HG02840 (cell line): Measurements from ENCODE around the gene UGT1A10.
"Not testable (repeated sequence)": the region's sequence is repeated elsewhere in the genome, so short reads cannot be mapped to it uniquely, and the experiment has no call there.

Experiments used
- ATAC-seq: cut with Tn5 transposase; IDR thresholded peaks from one replicate; pipeline ENCODE4 v1.9.1; 2021; ENCODE audit warnings: mild to moderate bottlenecking, moderate library complexity, moderate number of reproducible peaks; ENCODE audit not compliant: unreplicated experiment, low FRiP score

Gene UGT1A10

GRCh38 chr2:233655043-233655442 is 18.8 kb downstream of the UGT1A10 start:
- no peak for ATAC-seq

GRCh38 chr2:233655943-233656342 is 19.7 kb downstream of the UGT1A10 start:
- not testable (repeated sequence) for ATAC-seq

DNA sequence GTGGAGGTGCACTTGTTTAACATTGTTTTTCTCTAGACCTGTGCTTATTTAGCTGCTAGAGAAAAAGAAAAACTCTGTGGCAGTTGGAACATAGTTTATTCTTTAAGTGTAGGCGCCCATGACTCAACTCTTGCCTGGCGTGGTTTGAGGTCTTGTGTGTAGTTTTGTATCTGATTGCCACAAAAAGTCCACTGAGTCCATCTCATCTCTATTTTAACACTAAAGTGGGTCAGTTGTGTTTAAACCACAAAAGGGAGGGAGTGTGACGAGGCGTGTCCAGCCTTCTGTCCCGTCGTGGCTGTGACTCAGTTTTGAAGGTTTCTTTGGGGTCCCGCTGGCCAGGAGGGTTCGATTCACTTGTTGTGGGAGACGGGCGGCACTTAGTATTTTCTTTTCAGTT is 20.2 kb downstream of the UGT1A10 start:
- ATAC-seq = no peak

GRCh38 chr2:233658610-233659009 is 22.4 kb downstream of the UGT1A10 start:
- ATAC-seq = no peak

GRCh38 chr2:233663911-233664310 is 27.7 kb downstream of the UGT1A10 start:
- no peak for ATAC-seq

DNA sequence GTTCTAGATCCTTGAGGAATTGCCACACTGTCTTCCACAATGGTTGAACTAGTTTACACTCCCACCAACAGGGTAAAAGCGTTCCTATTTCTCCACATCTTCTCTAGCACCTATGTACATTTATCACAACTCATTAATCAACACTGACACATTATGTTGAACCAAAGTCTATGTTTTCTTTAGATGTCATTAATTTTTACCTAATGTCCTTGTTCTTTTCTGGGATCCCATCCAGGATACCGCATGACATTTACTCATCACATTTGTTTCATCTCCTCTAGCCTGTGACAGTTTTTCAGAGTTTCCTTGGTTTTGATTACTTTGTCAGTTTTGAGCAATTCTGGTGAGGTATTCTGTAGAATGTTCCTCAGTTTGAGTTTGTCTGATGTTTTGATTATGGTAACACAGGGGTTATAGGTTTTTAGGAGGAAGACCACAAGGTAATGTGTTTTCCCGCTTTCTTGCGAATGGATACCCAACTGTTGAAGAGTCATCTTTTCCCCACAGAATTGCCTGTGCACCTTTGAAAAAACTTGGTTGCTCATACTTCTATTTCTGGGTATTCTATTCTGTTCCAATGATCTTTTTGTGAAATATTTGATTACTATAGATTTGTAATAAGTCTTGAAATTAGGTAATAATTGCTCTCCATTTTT is 32.5 kb downstream of the UGT1A10 start:
- no peak for ATAC-seq

DNA sequence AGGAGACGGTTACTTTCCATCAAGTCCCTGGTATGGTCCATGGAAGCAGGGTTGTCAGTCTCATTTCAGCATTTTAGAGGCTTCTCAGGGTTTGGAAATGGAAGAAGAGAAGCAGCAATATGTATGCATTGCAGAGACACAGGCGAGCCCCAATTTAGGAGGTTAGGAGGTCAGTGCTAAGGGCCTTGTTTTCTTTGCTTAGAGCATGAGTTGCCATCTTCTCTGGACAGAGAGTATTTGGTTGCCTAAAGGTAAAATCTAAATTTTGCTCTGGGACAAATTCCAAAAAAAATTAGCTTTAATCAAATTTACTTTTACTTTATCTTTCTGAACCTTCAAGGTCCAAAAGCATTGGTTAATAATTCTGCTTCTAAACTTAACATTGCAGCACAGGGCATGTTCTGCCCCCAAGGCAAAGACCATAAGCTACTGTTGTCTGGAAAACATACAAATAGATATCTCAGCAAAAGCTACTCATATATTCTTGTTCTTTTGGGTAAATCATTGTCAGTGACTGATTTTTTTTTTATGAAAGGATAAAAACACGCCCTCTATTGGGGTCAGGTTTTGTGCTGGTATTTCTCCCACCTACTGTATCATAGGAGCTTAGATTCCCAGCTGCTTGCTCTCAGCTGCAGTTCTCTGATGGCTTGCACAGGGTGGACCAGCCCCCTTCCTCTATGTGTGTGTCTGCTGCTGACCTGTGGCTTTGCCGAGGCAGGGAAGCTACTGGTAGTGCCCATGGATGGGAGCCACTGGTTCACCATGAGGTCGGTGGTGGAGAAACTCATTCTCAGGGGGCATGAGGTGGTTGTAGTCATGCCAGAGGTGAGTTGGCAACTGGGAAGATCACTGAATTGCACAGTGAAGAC is 35.3 kb downstream of the UGT1A10 start, which contains the start of gene UGT1A9:
Gene UGT1A9 (plus strand): TSS at position 609 of the 872 bp plus-strand sequence. CDS start 37 bp downstream, at position 646.
- ATAC-seq = no peak

GRCh38 chr2:233672886-233673285 is 36.6 kb downstream of the UGT1A10 start:
- ATAC-seq = no peak

GRCh38 chr2:233673896-233674295 is 37.6 kb downstream of the UGT1A10 start:
- ATAC-seq = no peak

DNA sequence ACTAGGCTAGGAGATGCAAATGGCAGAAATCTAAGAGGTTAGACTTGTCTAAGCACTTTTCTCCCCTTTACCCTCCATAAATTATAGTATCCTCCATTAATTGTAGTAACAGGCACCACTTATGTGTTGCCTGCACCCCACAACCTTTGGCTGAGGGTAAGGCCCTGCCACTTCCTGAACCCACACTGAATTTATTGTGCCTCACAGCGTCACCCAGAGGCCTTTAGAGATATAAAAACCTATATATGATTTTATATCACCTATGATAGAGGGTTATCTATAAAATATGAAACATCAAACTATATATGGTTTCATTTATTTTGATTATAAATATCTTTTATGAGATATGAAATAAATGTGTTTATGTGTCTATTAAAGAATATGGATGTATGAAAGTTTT is 38.1 kb downstream of the UGT1A10 start:
- no peak for ATAC-seq

GRCh38 chr2:233674995-233675394 is 38.7 kb downstream of the UGT1A10 start:
- ATAC-seq = no peak

- no peak for ATAC-seq
Observed at GRCh38 chr2:233676046-233676445, 39.8 kb downstream of the UGT1A10 start.

DNA sequence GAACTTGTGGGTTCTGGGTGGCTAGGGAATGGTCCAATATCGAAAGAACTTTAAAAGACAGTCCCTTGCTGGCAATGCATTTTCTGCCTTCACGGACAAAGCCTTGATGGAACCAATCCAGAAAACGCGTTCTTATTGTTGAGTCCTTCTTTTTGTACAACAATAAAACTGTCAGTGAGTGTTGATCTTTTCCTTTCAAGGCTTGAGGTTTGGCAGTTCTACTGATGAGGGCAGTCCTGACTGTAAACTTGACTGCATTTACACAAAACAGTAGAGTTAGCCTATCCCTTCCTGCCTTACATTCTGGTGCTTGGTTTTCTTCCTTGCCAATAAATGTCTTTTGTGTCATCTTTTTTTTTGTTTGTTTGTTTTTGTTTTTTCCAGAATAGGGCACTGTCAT is 42.9 kb downstream of the UGT1A10 start:
- no peak for ATAC-seq

GRCh38 chr2:233680361-233681045 is 44.3 kb downstream of the UGT1A10 start:
- ATAC-seq = no peak

GRCh38 chr2:233681521-233682099 is 45.4 kb downstream of the UGT1A10 start, which contains the start of gene UGT1A7:
TSS of gene UGT1A7 (plus strand) at chr2:233681901. CDS start at chr2:233681938, 37 bp downstream.
- no peak for ATAC-seq

GRCh38 chr2:233684640-233685039 is 48.4 kb downstream of the UGT1A10 start:
- ATAC-seq = no peak

GRCh38 chr2:233686928-233687327 is 50.7 kb downstream of the UGT1A10 start:
- ATAC-seq = no peak

GRCh38 chr2:233688341-233688740 is 52.1 kb downstream of the UGT1A10 start:
- no peak for ATAC-seq

GRCh38 chr2:233689031-233689430 is 52.8 kb downstream of the UGT1A10 start:
- no peak for ATAC-seq

DNA sequence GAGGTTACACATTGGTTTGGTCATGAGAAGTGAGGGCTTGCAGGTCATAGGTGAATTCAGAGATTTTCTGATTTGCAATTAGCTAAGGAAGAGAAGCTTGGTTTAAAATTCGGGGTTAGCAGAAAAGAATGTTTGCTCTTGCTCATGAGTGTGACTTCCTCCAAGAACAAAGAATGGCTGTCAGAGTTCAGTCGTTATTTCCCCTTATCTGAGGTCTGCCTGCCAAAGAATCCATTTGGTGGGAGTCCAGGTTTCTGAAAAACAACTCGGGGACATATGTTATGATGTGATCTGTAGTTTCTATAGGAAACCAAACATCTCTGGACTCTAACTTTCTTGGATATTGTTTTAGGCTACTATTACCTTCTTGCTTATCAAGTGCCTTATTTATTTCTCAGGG is 53.3 kb downstream of the UGT1A10 start:
- no peak for ATAC-seq

GRCh38 chr2:233690444-233690843 is 54.2 kb downstream of the UGT1A10 start:
- no peak for ATAC-seq
